HFFc6 (cell line): Measurements from ENCODE around the gene STXBP2. TPM values are rescaled to one million over a fixed set of nuclear protein-coding genes. Genes with fewer than 3 reads are reported as not detected.

Source experiments
- DNase-seq: peaks from one replicate; pipeline ENCODE4 v3.0.0-alpha.2; 2018
- H3K27ac Mint-ChIP-seq: 2 replicates; pipeline ENCODE4 v1.8.0; 2020; ENCODE audit warnings: mild to moderate bottlenecking, mixed read lengths
- H3K27me3 Mint-ChIP-seq: 2 replicates; pipeline ENCODE4 v1.8.0; 2021; ENCODE audit warnings: mild to moderate bottlenecking, moderate library complexity, mixed read lengths; ENCODE audit not compliant: insufficient read depth
- H3K36me3 Mint-ChIP-seq: 2 replicates; pipeline ENCODE4 v1.8.0; 2021; ENCODE audit warnings: low read depth, mixed read lengths
- H3K4me1 Mint-ChIP-seq: 2 replicates; pipeline ENCODE4 v1.8.0; 2020; ENCODE audit warnings: low read depth, mixed read lengths
- H3K4me3 Mint-ChIP-seq: 2 replicates; pipeline ENCODE4 v1.8.0; 2020; ENCODE audit warnings: mild to moderate bottlenecking, moderate library complexity, mixed read lengths
- H3K9me3 Mint-ChIP-seq: 2 replicates; pipeline ENCODE4 v1.8.0; 2020; ENCODE audit warnings: mild to moderate bottlenecking, mixed read lengths
- long read RNA-seq: library from polyadenylated mRNA; unstranded; transcript quantifications from one replicate; pipeline ENCODE4 v2.0.0, GENCODE V29; 2019
- total RNA-seq, 6 experiments: library from RNA; stranded (reverse); fragmentation: NEBNext Ultra II Directional; extraction: Animal tissue kit (Norgen Biotek cat#: 25700); gene quantifications; 2 replicates in 1 of 6; 3 replicates in 5 of 6; pipeline ENCODE4 v1.2.3, GENCODE V29; 2021
- TF ChIP-seq, protein P1 (sequence below): fragments of 200-600 bp; sonication (generic); IDR thresholded peaks from 2 replicates; pipeline ENCODE4 v1.5.0; 2021; ENCODE audit warnings: antibody characterized with exemption, mild to moderate bottlenecking

The STXBP2 gene
- 1 to 10 TPM; 1.8 to 6.7 (median 4.4) TPM for total RNA-seq
- long read RNA-seq, partial matches to known transcripts: 1 of 4 reads
- long read RNA-seq, other reads (novel, unspliced or antisense): 1 of 4 reads

DNA sequence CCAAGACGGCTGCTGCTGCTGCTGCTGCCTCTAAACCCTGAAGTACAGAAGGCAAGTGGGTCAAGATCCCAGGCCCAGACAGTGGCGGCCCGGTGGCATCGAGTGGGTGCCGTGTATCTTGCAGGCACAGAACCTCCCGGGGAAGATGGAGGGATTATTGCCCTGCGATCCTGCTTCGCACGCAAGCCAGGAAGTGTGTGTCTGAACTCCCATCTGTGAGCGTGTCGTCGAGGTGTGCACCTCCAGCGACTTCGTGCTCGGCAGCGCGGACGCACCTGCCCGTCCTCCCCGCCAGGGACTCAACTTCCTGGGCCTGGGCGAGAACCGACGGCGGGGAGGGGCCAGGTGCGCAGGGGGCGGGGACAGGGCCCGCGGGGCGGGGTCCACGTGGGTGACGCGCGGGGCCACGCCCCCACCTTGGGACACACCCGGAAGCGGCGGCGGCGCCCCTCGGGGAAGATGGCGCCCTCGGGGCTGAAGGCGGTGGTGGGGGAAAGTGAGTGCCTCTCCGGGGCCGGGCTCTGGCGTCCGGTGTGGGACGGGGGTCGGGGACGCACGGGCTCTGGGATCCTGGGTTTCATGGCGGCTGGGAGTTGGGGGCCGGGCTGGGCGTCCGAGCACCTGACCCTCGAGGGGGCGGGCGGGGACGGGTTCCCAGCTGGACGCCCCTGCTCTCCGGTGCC lies at the start of gene STXBP2:
Gene STXBP2, plus strand, starts transcription at position 420 of the 683 bp plus-strand sequence. Its CDS starts 40 bp downstream, at position 460.
- H3K27ac Mint-ChIP-seq: no peak within 1 kb of the TSS
- H3K27me3 Mint-ChIP-seq: peaks cover 4% of the 10 kb centered on the region
- no peak for DNase-seq

DNA sequence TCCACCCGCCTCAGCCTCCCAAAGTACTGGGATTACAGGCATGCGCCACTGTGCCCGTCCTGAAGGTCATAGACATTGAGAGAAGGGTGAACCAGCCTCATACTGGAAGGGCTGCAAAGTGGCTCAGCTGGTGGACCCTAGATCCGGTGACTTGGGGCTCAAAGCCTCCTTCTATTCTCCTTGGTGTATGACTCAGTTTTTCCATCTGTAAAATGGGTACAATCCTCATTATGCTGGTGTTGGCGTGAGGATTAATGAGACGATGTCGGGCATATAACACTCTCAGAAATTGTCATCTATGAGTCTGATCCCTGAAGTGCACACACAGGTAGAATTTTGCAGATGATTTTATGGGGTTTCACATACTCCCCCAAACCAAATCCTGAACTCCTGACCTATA lies 47.1 kb upstream of the STXBP2 start:
- H3K4me1 Mint-ChIP-seq: no peaks in the 10 kb centered on the region
- H3K36me3 Mint-ChIP-seq: no peaks in the 10 kb centered on the region
- H3K4me3 Mint-ChIP-seq: no peak overlapping the region
- peaks cover 18% of the 10 kb centered on the region for H3K27me3 Mint-ChIP-seq
- H3K9me3 Mint-ChIP-seq: no peaks in the 10 kb centered on the region
- TF ChIP-seq, protein P1, sequence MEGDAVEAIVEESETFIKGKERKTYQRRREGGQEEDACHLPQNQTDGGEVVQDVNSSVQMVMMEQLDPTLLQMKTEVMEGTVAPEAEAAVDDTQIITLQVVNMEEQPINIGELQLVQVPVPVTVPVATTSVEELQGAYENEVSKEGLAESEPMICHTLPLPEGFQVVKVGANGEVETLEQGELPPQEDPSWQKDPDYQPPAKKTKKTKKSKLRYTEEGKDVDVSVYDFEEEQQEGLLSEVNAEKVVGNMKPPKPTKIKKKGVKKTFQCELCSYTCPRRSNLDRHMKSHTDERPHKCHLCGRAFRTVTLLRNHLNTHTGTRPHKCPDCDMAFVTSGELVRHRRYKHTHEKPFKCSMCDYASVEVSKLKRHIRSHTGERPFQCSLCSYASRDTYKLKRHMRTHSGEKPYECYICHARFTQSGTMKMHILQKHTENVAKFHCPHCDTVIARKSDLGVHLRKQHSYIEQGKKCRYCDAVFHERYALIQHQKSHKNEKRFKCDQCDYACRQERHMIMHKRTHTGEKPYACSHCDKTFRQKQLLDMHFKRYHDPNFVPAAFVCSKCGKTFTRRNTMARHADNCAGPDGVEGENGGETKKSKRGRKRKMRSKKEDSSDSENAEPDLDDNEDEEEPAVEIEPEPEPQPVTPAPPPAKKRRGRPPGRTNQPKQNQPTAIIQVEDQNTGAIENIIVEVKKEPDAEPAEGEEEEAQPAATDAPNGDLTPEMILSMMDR: no peak
- no peak overlapping the region for H3K27ac Mint-ChIP-seq
- no peak for DNase-seq

More for the DNA sequence above, at the start of gene STXBP2:
- Mint-ChIP-seq H3K4me3 (no peak within 1 kb of the TSS), H3K4me1 (no peaks in the 10 kb centered on the region), H3K9me3 (peaks cover 4% of the 10 kb centered on the region; the same call in 1 of the 2 replicates), H3K36me3 (no peaks in the 10 kb centered on the region)
- TF ChIP-seq, protein P1: no peak

DNA sequence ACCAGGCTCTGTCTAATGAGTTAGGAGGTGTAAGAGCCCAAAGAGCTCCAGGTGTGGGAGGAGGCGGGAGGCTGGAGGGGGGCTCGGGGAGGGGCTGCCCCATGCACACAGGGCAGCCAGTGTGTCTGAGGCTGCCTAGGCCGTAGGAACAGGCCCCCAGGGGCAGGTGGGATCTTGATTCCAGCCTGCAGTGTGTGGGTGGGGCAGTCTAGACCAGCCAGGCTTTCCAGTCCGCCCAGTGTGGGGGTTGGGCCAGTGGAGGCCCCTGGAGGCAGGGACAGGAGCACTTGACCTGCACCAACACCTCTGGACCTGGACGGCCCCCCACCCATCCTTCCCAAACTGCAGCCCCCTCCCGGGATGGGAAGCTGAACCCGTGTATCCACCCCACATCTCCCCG lies 46.7 kb upstream of the STXBP2 start:
- Mint-ChIP-seq H3K4me3 (no peak overlapping the region), H3K27me3 (peaks cover 20% of the 10 kb centered on the region), H3K4me1 (no peaks in the 10 kb centered on the region), H3K9me3 (no peaks in the 10 kb centered on the region), H3K36me3 (no peaks in the 10 kb centered on the region), H3K27ac (no peak overlapping the region)
- TF ChIP-seq, protein P1: no peak
- DNase-seq: no peak

DNA sequence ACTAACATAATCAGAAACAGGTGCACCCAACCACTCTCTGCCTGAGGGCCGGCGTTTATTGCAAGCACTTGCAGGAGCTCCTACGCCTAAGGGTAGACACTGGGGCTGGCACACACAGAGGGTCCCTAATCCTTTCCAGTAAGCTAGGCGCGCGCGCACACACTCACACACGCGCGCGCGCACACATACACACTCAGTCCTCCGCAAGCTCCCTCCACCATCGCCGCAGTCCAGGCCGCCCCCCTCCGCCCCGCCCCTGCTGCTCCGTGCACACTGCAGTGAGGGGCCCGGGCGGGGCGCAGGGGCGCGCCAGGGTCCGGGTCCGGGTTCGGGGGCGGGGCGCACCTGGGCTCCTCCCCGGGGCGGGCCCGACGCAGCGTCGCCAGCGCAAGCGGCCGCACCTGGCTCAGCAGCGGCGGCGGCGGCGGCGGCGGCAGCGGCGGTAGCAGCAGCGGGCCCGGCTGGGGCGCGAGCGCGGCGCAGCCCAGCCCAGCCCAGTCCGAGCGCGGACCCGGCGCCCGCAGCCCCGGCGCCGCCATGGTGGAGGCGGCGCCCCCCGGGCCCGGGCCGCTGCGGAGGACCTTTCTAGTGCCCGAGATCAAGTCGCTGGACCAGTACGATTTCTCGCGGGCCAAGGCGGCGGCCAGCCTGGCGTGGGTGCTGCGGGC lies 41.3 kb upstream of the STXBP2 start, which contains the start of gene CAMSAP3:
Gene CAMSAP3, plus strand, starts transcription at position 398 of the 668 bp plus-strand sequence. Its CDS starts 140 bp downstream, at position 538.
- Mint-ChIP-seq H3K4me1 (no peaks in the 10 kb centered on the region), H3K27me3 (peaks cover 26% of the 10 kb centered on the region), H3K9me3 (no peaks in the 10 kb centered on the region), H3K36me3 (no peaks in the 10 kb centered on the region), H3K4me3 (no peak within 1 kb of the TSS), H3K27ac (no peak within 1 kb of the TSS)
- TF ChIP-seq, protein P1: no peak
- DNase-seq: no peak

DNA sequence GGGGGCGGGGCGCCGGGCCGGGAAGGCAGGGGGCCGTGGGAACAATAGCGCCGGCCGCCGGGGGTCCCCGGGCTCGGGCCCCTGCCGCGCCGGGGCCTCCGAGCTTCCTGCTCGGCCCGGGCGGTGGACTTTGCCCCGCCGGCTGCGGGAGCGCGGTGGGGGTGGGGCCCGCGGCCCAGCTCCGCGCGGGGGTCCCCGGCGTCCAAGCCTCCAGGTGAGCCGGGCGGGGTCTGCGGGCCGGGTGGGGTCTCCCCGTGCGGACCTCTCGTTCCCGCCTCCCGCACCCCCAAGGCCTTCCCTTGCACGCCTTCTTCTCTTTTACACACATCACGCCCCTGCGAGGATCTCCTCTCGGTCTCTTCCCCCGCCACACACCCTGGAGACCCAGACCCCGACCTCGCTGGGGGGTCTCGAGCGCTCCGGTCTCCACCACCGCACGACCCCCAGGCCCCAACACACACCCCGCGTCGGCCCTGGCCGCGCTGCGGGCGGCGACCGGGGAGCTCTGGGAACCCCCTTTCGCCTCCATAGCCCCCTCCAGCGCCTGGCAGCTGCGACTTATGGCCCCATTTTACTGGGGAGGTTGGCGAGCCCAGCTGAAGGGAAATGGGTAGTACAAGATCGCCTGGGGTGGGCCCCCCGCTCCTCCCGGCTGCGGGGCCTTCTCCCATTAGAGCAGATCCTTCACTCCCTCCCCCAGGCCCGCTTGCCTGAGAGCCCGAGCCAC lies 40.5 kb upstream of the STXBP2 start:
- TF ChIP-seq, protein P1: no peak
- Mint-ChIP-seq H3K36me3 (no peaks in the 10 kb centered on the region), H3K9me3 (no peaks in the 10 kb centered on the region), H3K27ac (no peak overlapping the region), H3K27me3 (peaks cover 26% of the 10 kb centered on the region), H3K4me3 (no peak overlapping the region), H3K4me1 (no peaks in the 10 kb centered on the region)
- DNase-seq: no peak
